DOHH2 (cell line): Measurements from ENCODE around the gene DDAH2.

ENCODE experiments used
- CTCF ChIP-seq: fragments of 200-600 bp; sonication (generic); IDR thresholded peaks from one replicate; pipeline ENCODE4 v1.5.1; 2014; ENCODE audit warnings: antibody characterized with exemption, mild to moderate bottlenecking, low read depth, low read length; ENCODE audit not compliant: poor library complexity, severe bottlenecking
- EZH2phosphoT487 ChIP-seq: fragments of 200-600 bp; sonication (generic); IDR thresholded peaks from 2 replicates; pipeline ENCODE4 v1.6.1; 2017; ENCODE audit warnings: borderline replicate concordance, mild to moderate bottlenecking, antibody characterized with exemption, low read length, moderate library complexity, mixed read lengths

- TF ChIP-seq CTCF = no peak
- TF ChIP-seq EZH2phosphoT487 = no peak
These were observed 51.1 kb downstream of the DDAH2 start for GRCh38 chr6:31677955-31678354.
